ENCODE data around the gene TRIM33.
"Not testable (repeated sequence)": the region's sequence is repeated elsewhere in the genome, so short reads cannot be mapped to it uniquely, and the experiment has no call there.

TRIM33 gene

GRCh38 chr1:114509596-114510273, 1.3 kb downstream of the TRIM33 start:
- DNase-seq = no peak

GRCh38 chr1:114508386-114508898, 2.6 kb downstream of the TRIM33 start:
- DNase-seq = no peak

GRCh38 chr1:114507513-114507912, 3.5 kb downstream of the TRIM33 start:
- DNase-seq = no peak

- no peak for DNase-seq
These were observed 5.8 kb downstream of the TRIM33 start for GRCh38 chr1:114505148-114505561.

GRCh38 chr1:114503916-114504422, 7.0 kb downstream of the TRIM33 start:
- DNase-seq = no peak

- no peak for DNase-seq
These were observed 8.9 kb downstream of the TRIM33 start for GRCh38 chr1:114502080-114502479.

- no peak for DNase-seq
These were observed 11.5 kb downstream of the TRIM33 start for GRCh38 chr1:114499478-114499877.

- DNase-seq = no peak
These were observed 14.9 kb downstream of the TRIM33 start for GRCh38 chr1:114496089-114496488.

- no peak for DNase-seq
These were observed 15.5 kb downstream of the TRIM33 start for GRCh38 chr1:114495486-114495885.

GRCh38 chr1:114492978-114493377, 18.0 kb downstream of the TRIM33 start:
- DNase-seq = no peak

- no peak for DNase-seq
These were observed 20.7 kb downstream of the TRIM33 start for GRCh38 chr1:114490274-114490693.

GRCh38 chr1:114488739-114489138, 22.3 kb downstream of the TRIM33 start:
- DNase-seq = no peak

- DNase-seq = no peak
These were observed 25.7 kb downstream of the TRIM33 start for GRCh38 chr1:114485286-114485685.

- no peak for DNase-seq
These were observed 28.4 kb downstream of the TRIM33 start for GRCh38 chr1:114482585-114482984.

- not testable (repeated sequence) for DNase-seq
These were observed 31.4 kb downstream of the TRIM33 start for GRCh38 chr1:114479636-114480035.

- no peak for DNase-seq
These were observed 31.9 kb downstream of the TRIM33 start for GRCh38 chr1:114479134-114479533.

GRCh38 chr1:114473796-114474195, 37.2 kb downstream of the TRIM33 start:
- DNase-seq = no peak

GRCh38 chr1:114472408-114472807, 38.6 kb downstream of the TRIM33 start:
- no peak for DNase-seq

GRCh38 chr1:114470681-114471080, 40.3 kb downstream of the TRIM33 start:
- DNase-seq = no peak

- DNase-seq = no peak
These were observed 42.1 kb downstream of the TRIM33 start for GRCh38 chr1:114468710-114469468.

- no peak for DNase-seq
These were observed 43.0 kb downstream of the TRIM33 start for GRCh38 chr1:114468047-114468446.

- DNase-seq = no peak
These were observed 43.5 kb downstream of the TRIM33 start for GRCh38 chr1:114467491-114467890.

- no peak for DNase-seq
These were observed 44.5 kb downstream of the TRIM33 start for GRCh38 chr1:114466334-114467014.

Measured in DMS 273 treated with DMSO at 0.1 percent for 48 hours (cell line).